ENCODE results near the gene TRAPPC14.

DNA sequence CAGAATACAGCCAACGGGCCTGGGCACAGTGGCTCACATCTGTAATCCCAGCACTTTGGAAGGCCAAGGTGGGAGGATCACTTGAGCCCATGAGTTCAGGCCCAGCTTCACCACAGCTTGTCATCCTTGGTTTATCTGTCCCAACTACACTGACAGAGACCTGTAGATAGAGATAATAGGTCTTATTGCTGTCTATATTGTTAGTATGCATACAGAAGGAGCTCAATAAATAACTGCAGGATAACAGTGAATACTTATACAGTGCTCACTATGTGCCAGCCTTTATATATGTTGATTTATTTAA, 37.8 kb downstream of the TRAPPC14 start:
- TF ChIP-seq BHLHE40 (IDR thresholded peaks at IDR 0.05; ENCODE audit: borderline replicate concordance) (no peak), SP1 (IDR thresholded peaks at IDR 0.05) (no peak), ZNF384 (IDR thresholded peaks at IDR 0.05) (no peak), SUZ12 (IDR thresholded peaks at IDR 0.05) (no peak), FOXK2 (IDR thresholded peaks at IDR 0.05) (no peak), ARNT (IDR thresholded peaks at IDR 0.05) (no peak)
